SU-DHL-6 (cell line): Measurements from ENCODE around the gene CTPS1.

ENCODE experiments used
- H2AFZ ChIP-seq: fragments of 200-600 bp; sonication (generic); 2 replicates; pipeline ENCODE4 v1.6.1; 2014; ENCODE audit warnings: low read depth, mild to moderate bottlenecking, moderate library complexity, mixed read lengths, antibody characterized with exemption, low read length; ENCODE audit not compliant: severe bottlenecking
- H3F3A ChIP-seq: fragments of 200-600 bp; shearing (Covaris generic); 2 replicates; pipeline ENCODE4 v1.6.0; 2016; ENCODE audit warnings: antibody characterized with exemption, mild to moderate bottlenecking; ENCODE audit not compliant: insufficient read depth
- H3K27ac ChIP-seq: fragments of 200-600 bp; sonication (generic); 2 replicates; pipeline ENCODE4 v1.5.1; 2016; ENCODE audit warnings: low read depth, mild to moderate bottlenecking, low read length, moderate library complexity, mixed read lengths
- H3K27me3 ChIP-seq: fragments of 200-600 bp; sonication (generic), shearing (Covaris generic); 2 replicates; pipeline ENCODE4 v1.6.0; 2014; ENCODE audit warnings: mild to moderate bottlenecking, low read length
- H3K36me3 ChIP-seq: fragments of 200-600 bp; sonication (generic); 2 replicates; pipeline ENCODE4 v1.6.1; 2014; ENCODE audit warnings: mild to moderate bottlenecking, low read length, mixed read lengths
- H3K4me2 ChIP-seq: fragments of 300-600, 200-600 bp; shearing (Covaris generic), sonication (generic); 2 replicates; pipeline ENCODE4 v1.6.0; 2014; ENCODE audit warnings: low read length, low read depth, mild to moderate bottlenecking; ENCODE audit not compliant: poor library complexity, severe bottlenecking
- H3K4me3 ChIP-seq: fragments of 200-600 bp; sonication (generic); 2 replicates; pipeline ENCODE4 v1.5.1; 2014; ENCODE audit warnings: antibody characterized with exemption, low read length, mild to moderate bottlenecking, mixed read lengths; ENCODE audit not compliant: insufficient read depth, poor library complexity, severe bottlenecking
- H3K79me2 ChIP-seq: fragments of 200-600 bp; sonication (generic); 2 replicates; pipeline ENCODE4 v1.6.1; 2014; ENCODE audit warnings: mild to moderate bottlenecking, low read length, moderate library complexity; ENCODE audit not compliant: insufficient read depth
- H3K9ac ChIP-seq: fragments of 200-600 bp; sonication (generic); 2 replicates; pipeline ENCODE4 v1.7.0; 2014; ENCODE audit warnings: mild to moderate bottlenecking, low read length
- H3K9me2 ChIP-seq: fragments of 200-600 bp; sonication (generic); replicated peaks from 2 replicates; pipeline ENCODE4 v1.6.1; 2014; ENCODE audit warnings: low read length; ENCODE audit not compliant: insufficient read depth
- H3K9me3 ChIP-seq: fragments of 200-600 bp; sonication (generic); 2 replicates; pipeline ENCODE4 v1.6.1; 2014; ENCODE audit warnings: low read length, mixed read lengths; ENCODE audit not compliant: insufficient read depth
- H4K20me1 ChIP-seq: fragments of 200-600 bp; sonication (generic); 2 replicates; pipeline ENCODE4 v1.6.1; 2014; ENCODE audit warnings: low read depth, mild to moderate bottlenecking, antibody characterized with exemption, low read length, moderate library complexity, mixed read lengths
- EZH2phosphoT487 ChIP-seq: fragments of 200-600 bp; sonication (generic), shearing (Covaris generic); conservative IDR thresholded peaks from 2 replicates; pipeline ENCODE4 v1.6.1; 2018; ENCODE audit warnings: mild to moderate bottlenecking, antibody characterized with exemption, low read length, moderate library complexity, mixed read lengths
- TF ChIP-seq, protein P1 (sequence below): fragments of 200-600 bp; sonication (generic); IDR thresholded peaks from one replicate; pipeline ENCODE4 v1.5.1; 2017; ENCODE audit warnings: antibody characterized with exemption, mild to moderate bottlenecking, low read length, moderate library complexity; ENCODE audit not compliant: insufficient read depth, poor library complexity, severe bottlenecking

CTPS1 gene

DNA sequence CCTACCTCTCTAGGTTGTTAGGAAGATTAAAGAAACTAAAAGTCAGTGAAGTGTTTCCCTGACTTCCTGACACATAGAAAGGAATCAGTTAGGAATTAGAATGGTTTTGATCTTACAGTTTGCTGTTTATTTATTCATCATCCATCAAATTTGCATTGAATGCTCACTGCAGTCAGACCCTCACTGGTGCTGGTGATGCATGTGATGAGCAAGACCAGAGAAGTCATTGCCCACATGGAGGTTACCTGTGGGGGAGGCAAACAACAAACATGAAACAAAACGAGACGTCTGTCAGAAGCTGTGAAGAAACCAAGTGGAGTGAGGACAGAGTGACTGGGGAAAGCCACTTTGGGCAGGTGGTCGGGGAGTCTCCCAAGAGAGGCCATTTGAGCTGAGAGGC is 6.4 kb downstream of the CTPS1 start:
- no peak for TF ChIP-seq EZH2phosphoT487
- TF ChIP-seq, protein P1, sequence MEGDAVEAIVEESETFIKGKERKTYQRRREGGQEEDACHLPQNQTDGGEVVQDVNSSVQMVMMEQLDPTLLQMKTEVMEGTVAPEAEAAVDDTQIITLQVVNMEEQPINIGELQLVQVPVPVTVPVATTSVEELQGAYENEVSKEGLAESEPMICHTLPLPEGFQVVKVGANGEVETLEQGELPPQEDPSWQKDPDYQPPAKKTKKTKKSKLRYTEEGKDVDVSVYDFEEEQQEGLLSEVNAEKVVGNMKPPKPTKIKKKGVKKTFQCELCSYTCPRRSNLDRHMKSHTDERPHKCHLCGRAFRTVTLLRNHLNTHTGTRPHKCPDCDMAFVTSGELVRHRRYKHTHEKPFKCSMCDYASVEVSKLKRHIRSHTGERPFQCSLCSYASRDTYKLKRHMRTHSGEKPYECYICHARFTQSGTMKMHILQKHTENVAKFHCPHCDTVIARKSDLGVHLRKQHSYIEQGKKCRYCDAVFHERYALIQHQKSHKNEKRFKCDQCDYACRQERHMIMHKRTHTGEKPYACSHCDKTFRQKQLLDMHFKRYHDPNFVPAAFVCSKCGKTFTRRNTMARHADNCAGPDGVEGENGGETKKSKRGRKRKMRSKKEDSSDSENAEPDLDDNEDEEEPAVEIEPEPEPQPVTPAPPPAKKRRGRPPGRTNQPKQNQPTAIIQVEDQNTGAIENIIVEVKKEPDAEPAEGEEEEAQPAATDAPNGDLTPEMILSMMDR, result no peak
- Histone ChIP-seq H3K9ac (no peak overlapping the region), H3K9me3 (no peaks in the 10 kb centered on the region), H3K9me2 (no peaks in the 10 kb centered on the region), H4K20me1 (peaks cover 21% of the 10 kb centered on the region; the same call in 1 of the 2 replicates), H3K79me2 (peaks cover 58% of the 10 kb centered on the region), H3K36me3 (peaks cover 56% of the 10 kb centered on the region), H2AFZ (no peak overlapping the region), H3K27ac (no peak overlapping the region), H3K4me2 (no peak overlapping the region), H3F3A (no peaks in the 10 kb centered on the region), H3K4me3 (no peak overlapping the region), H3K27me3 (no peaks in the 10 kb centered on the region)

- Histone ChIP-seq H3F3A (no peaks in the 10 kb centered on the region), H3K79me2 (peaks cover 55% of the 10 kb centered on the region), H2AFZ (no peak overlapping the region), H3K9me2 (no peaks in the 10 kb centered on the region), H3K4me2 (no peak overlapping the region), H4K20me1 (peaks cover 17% of the 10 kb centered on the region; the same call in 1 of the 2 replicates), H3K27me3 (no peaks in the 10 kb centered on the region), H3K4me3 (no peak overlapping the region), H3K27ac (no peak overlapping the region), H3K36me3 (peaks cover 61% of the 10 kb centered on the region), H3K9ac (no peak overlapping the region), H3K9me3 (no peaks in the 10 kb centered on the region)
- TF ChIP-seq, protein P1, result no peak
- no peak for TF ChIP-seq EZH2phosphoT487
Measured at GRCh38 chr1:40986328-40986783, 6.9 kb downstream of the CTPS1 start.

DNA sequence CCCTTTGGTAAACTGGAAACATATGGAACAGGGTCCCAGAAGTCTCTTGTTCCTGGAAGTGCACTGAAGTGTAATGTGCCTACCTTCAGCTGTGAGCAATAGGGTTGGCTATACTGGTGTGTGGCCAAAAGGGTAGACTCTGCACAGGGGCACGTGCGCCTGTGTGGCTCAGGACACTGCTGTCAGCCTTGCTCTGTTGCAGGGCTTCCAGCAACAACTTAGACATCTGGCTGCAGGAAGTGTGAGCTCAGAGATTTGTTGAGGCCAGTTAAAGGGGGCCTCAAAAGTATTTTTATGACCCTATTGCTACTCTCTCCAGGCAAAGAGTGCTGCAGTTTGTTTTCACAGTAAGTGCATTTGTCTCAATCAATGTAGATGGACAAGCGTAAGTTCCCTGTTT is 7.5 kb downstream of the CTPS1 start:
- no peak overlapping the region for H3K9ac ChIP-seq
- no peak overlapping the region for H3K4me2 ChIP-seq
- no peaks in the 10 kb centered on the region for H3K9me3 ChIP-seq
- H3K27me3 ChIP-seq, result no peaks in the 10 kb centered on the region
- no peak overlapping the region for H2AFZ ChIP-seq
- peaks cover 15% of the 10 kb centered on the region; the same call in 1 of the 2 replicates for H4K20me1 ChIP-seq
- TF ChIP-seq, protein P1, result no peak
- no peak for TF ChIP-seq EZH2phosphoT487
- no peaks in the 10 kb centered on the region for H3K9me2 ChIP-seq
- peaks cover 54% of the 10 kb centered on the region for H3K79me2 ChIP-seq
- H3K36me3 ChIP-seq, result peaks cover 67% of the 10 kb centered on the region
- no peaks in the 10 kb centered on the region for H3F3A ChIP-seq
- no peak overlapping the region for H3K27ac ChIP-seq
- no peak overlapping the region for H3K4me3 ChIP-seq
